Stimulated activated naive CD8-positive, alpha-beta T cell treated with anti-CD3 and anti-CD28 coated beads, Interleukin-15, Interleukin-2, amounts not matched to agents 100 U/mL and 50 U/mL, for 24 hours (primary cell): ENCODE results near the gene OXCT2.
A peak's percentile ranks its signal among the peaks of the same experiment; 100 is the strongest.

ENCODE experiments used
- ATAC-seq: fragments of 150-1000 bp; cut with Tn5 transposase; one replicate; pipeline ENCODE4 v1.10.0; 2021
- DNase-seq: peaks from one replicate; pipeline ENCODE4 v3.0.0; 2021

Gene OXCT2

GRCh38 chr1:39762550-39763540 lies 8.3 kb downstream of the OXCT2 start:
- ATAC-seq, result no peak
- DNase-seq, result no peak

- no peak for DNase-seq
- ATAC-seq, result no peak
These were observed 9.4 kb downstream of the OXCT2 start for GRCh38 chr1:39761557-39762260.

- DNase-seq, result no peak
- ATAC-seq, result no peak
These were observed 10.1 kb downstream of the OXCT2 start for GRCh38 chr1:39761016-39761415.

- DNase-seq (no peak), ATAC-seq (no peak)
These were observed 10.8 kb downstream of the OXCT2 start for GRCh38 chr1:39760074-39761008.

GRCh38 chr1:39759436-39759726 lies 11.8 kb downstream of the OXCT2 start:
- ATAC-seq (no peak), DNase-seq (no peak)

GRCh38 chr1:39758556-39759435 lies 12.4 kb downstream of the OXCT2 start:
- DNase-seq (no peak), ATAC-seq (no peak)

GRCh38 chr1:39757501-39757900 lies 13.6 kb downstream of the OXCT2 start:
- no peak for ATAC-seq
- no peak for DNase-seq

GRCh38 chr1:39755965-39756659 lies 15.0 kb downstream of the OXCT2 start:
- DNase-seq, result no peak
- no peak for ATAC-seq

GRCh38 chr1:39754906-39755504 lies 16.1 kb downstream of the OXCT2 start:
- no peak for DNase-seq
- no peak for ATAC-seq

GRCh38 chr1:39754026-39754570 lies 17.1 kb downstream of the OXCT2 start:
- ATAC-seq, result no peak
- DNase-seq, result no peak

GRCh38 chr1:39753132-39754025 lies 17.8 kb downstream of the OXCT2 start:
- ATAC-seq, result no peak
- no peak for DNase-seq

- ATAC-seq, result no peak
These were observed 18.4 kb downstream of the OXCT2 start for GRCh38 chr1:39752703-39753102.

GRCh38 chr1:39751595-39751994 lies 19.6 kb downstream of the OXCT2 start:
- no peak for ATAC-seq
- no peak for DNase-seq

More at GRCh38 chr1:39752703-39753102, 18.4 kb downstream of the OXCT2 start:
- no peak for DNase-seq

GRCh38 chr1:39745016-39745670 lies 26.0 kb downstream of the OXCT2 start:
- DNase-seq, result no peak
- no peak for ATAC-seq

- ATAC-seq (peak; percentile 100), DNase-seq (peak; percentile 99)
These were observed 32.4 kb downstream of the OXCT2 start, which contains the start of gene PPIE for GRCh38 chr1:39738622-39739366. Gene PPIE, plus strand, starts transcription at chr1:39738882. Its CDS starts 19 bp downstream, at chr1:39738901.

- ATAC-seq (no peak), DNase-seq (no peak)
These were observed 33.5 kb downstream of the OXCT2 start for GRCh38 chr1:39737546-39738169.

- DNase-seq (no peak), ATAC-seq (peak; percentile 34)
These were observed 35.4 kb downstream of the OXCT2 start for GRCh38 chr1:39735731-39736130.
